Esophagus mucosa (tissue), 1 donor: Measurements from ENCODE around the gene PID1. TPM values are rescaled to one million over a fixed set of nuclear protein-coding genes. Genes with fewer than 3 reads are reported as not detected.

ENCODE experiments used
- ATAC-seq: fragments of 200-7000 bp; cut with Tn5 transposase; one replicate; pipeline ENCODE4 v1.9.1; 2020
- total RNA-seq: library from RNA; stranded (reverse); gene quantifications from one replicate; pipeline ENCODE4 v1.2.4, GENCODE V29; 2023
- donor health status: DM: yes; HTN: yes; CAD: no.

Gene PID1
- total RNA-seq, 1 donor from 2014 or later, result 1.2 TPM

DNA sequence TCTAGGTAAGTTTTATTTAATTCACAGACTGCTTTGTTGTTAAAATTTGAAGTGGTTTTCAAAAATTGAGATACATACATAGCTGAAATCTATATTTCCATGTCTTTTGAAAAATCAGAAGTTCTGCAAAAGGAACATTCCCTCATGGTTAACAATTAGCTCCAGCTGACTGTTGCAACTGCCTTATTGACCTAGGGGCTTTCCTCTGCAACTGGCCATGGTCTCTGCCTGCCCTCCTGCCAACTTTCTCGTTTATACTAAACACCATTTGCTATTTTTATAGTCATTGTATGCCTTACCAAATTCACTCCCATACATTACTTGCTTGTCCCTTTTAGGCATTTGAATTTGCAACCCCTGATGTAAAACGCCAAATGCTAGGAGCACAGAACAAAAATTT is 107.2 kb downstream of the PID1 start:
- no peak for ATAC-seq

DNA sequence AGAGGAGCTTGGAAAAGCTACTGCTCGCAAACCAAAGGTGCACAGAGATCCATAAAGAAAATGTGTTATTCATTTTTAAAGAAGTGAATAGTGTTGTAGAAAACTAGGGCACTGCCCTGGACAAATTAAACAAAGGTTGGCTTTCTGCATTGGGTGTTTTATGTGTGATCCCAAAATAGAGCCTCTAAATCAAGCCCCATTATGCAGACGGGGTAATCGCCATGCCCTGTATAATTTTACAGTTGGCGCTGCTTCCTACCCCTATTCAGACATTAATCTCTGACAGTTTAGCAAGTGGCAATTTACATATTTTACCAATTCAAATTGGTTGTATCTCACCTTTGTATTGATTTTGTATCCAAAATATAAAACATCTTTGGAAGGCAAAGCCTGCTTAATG is 109.1 kb downstream of the PID1 start:
- no peak for ATAC-seq

DNA sequence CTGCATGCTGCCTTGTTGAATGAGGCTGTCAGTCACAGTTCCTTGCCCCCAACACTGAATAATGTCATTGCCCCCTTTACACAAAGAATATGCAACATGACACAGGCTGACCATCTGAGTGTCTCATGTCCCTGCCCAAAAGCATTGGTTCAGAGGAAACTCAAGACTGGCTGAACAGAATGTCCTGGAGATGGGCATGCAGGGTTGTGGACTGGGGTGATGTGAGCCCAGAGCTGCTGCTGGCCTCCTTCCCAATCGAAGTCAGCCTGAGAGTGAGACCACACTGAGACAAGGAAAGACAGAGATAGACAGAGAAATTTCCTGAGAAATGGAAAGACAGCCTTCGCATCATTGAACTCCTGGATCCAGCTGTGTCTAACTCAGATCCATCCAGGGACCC is 110.1 kb downstream of the PID1 start:
- ATAC-seq, result no peak

GRCh38 chr2:229160180-229160579 is 110.9 kb downstream of the PID1 start:
- ATAC-seq, result no peak

- ATAC-seq, result no peak
Measured at GRCh38 chr2:229159405-229159804, 111.7 kb downstream of the PID1 start.

GRCh38 chr2:229154381-229154780 is 116.7 kb downstream of the PID1 start:
- ATAC-seq, result no peak

DNA sequence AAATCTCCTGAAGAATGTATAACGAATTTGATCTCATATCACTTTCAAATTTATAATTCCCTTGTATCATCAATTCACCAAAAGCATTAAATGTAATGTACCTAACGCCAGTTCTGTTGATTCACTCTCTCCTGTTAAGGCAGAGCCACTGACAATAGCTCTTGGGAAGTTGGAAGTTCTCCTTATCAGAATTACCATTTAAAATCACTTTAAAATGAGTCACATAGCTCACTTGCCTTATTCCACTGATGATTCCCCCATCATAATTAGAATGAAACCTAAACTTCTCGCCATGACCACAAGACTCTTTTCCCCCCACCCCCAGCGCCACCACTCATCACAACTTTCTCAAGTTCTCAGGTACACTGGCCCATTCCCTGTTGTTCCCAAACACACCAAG is 117.1 kb downstream of the PID1 start:
- no peak for ATAC-seq

- ATAC-seq, result no peak
Measured at GRCh38 chr2:229153267-229153666, 117.8 kb downstream of the PID1 start.

GRCh38 chr2:229152674-229153073 is 118.4 kb downstream of the PID1 start:
- ATAC-seq, result no peak

- ATAC-seq, result no peak
Measured at GRCh38 chr2:229150317-229150716, 120.8 kb downstream of the PID1 start.

- no peak for ATAC-seq
Measured at GRCh38 chr2:229141424-229142025, 129.6 kb downstream of the PID1 start.

DNA sequence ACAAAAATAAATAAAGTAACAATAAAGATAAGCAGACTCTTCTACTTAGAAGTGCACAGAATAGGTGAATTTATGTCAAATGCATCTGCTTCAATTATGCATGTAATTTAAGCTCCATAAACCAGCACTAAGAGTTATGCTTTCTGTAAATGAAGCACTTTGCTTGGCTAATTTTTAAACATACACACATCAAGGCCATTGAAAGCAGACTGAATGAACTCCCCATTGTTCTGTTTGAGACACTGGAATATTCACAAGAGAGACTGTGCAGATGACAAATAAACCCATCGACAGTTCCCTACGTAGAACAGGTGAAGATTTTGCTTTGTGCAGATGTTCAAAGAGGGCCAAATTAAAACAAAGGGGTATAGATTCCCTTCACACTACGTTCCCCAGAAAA is 133.4 kb downstream of the PID1 start:
- no peak for ATAC-seq

DNA sequence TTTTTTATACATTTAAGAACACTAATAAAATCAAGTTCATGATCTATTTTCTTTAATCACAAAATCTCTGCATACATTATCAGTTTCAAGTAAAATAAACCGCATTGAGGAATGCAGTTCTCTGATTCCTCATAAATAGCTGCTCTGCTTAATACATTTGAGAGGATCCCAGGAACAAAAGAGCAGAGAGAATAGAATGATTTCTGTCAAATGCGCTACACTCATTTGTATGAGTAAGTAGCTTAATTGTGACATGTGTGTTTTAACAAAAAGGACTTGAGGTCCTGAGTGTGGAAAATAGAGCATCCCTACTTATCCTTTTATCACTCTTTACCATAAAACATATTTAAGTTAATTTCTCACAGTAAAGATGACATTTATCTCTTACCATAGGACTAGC is 134.0 kb downstream of the PID1 start:
- no peak for ATAC-seq

DNA sequence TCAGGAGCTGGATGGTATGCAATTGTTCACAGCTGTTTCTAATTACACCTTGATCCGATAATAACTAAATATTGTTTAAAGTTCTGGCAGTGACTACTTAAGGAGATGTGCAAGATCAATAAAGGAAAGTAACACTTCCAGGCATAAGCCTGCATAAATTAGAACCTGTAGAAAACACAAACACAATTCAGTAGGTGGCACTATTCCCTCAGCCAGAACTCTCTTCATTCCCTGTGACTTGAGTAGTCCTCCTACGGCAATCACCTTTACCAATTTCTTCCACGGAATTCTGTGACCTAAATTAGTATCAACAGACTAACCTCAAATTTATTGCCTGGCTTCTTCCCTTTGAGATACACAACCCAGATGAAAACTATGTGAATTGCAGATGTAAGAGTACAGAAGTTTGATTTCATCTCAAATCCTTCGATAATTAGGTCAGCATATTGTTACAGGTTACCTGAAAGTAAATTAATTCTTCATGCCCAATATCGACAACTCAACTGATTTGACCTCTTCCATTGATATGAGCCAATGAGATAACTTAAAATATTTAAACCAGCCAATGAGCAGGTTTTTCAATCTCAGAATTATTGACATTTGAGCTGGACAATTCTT is 137.8 kb downstream of the PID1 start:
- peak; percentile 44 for ATAC-seq

DNA sequence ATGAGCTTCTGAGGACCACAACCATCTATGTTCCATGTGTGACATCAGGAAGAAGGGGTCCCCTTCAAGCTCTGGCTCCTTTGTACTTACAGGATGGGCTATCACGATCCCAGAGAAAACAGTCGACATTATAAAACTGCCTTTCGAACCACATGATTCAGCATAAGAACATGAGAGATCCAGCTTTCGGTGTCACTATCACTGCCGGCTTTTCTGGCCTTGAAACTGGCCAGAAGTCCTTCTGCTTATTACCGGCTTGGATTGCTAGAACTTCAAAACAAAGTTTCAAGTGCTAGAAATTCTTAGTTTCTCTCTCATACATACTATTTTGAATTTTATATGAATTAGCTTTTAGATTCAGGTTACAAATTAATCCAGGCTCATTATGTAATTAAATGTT is 138.9 kb downstream of the PID1 start:
- ATAC-seq, result no peak

- no peak for ATAC-seq
Measured at GRCh38 chr2:229130522-229130921, 140.6 kb downstream of the PID1 start.

- no peak for ATAC-seq
Measured at GRCh38 chr2:229129738-229130371, 141.2 kb downstream of the PID1 start.

GRCh38 chr2:229127471-229127870 is 143.6 kb downstream of the PID1 start:
- no peak for ATAC-seq

DNA sequence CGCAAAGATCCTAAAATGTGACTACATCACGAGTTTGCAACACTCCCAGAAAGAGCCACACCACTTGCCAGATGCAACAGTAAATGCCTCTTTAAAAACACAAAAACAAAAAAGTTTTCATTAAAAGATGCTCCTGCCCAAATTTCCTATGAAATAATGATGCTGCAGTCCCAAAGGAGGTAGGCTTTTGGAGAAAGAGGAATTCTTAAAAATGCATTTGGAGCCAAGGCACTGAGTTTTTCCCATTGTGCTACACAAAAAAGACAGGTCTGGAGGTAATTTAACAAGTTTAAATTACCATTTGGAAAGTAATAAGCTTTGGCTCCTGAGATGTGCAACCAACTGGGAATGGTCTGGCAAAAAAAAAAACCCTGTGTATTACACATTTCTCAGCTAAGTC is 145.0 kb downstream of the PID1 start:
- no peak for ATAC-seq

GRCh38 chr2:229124136-229124535 is 147.0 kb downstream of the PID1 start:
- ATAC-seq, result no peak

DNA sequence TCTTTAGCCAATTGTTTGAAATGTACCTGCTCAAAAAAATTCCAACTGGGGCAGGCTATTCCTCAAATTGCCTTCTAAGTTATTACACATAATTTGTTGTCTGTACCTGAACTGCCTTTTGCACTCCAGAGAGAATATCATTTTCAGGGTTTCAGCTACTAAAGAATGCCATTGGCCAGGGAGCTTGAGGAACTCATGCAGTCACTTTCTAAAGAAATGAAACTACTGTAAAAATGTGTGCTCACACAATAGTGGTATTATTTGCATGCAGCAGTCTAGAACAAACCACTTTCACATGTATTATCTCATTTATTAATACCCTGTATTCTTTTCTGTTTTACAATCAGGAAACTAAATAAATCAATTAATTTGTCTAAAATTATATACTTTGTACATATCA is 152.2 kb downstream of the PID1 start:
- no peak for ATAC-seq

DNA sequence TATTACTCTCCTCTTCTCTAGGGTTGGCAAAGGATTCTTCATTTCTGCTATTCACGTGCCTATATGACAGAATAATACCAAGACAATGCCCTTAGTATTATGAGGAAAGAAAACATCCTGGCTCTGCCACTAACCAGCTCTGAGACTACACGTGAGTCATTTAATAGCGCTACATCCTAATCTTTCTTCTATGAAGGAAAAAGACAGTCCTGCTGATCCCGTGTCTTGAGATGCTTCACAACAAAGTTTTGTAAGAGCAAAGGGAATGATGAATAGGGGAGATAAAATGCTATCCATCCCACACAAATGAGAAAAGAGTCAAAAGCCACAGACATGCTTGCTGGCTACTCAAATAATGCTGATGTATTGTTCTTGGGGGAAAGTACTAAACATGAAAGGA is 152.8 kb downstream of the PID1 start:
- ATAC-seq, result no peak

DNA sequence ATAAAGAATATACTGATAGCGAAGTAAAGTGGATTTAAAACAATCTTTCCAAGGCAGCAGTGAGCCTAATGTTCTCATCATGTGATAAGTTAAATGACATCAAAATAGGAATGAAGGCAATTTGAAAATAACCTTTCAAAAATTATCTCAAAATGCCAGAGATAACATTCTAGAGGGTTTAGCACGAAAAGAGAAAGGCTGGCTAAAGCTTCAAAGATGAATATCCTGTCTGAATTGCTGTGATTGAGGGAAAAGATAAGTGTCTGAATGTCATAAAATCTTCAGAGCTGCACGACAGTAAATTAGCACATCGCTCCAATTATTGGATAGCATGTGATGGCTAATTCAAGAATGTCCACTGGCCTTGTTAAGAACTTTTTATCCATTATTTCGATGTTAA is 159.3 kb downstream of the PID1 start:
- no peak for ATAC-seq

GRCh38 chr2:229109195-229109594 is 161.9 kb downstream of the PID1 start:
- no peak for ATAC-seq

DNA sequence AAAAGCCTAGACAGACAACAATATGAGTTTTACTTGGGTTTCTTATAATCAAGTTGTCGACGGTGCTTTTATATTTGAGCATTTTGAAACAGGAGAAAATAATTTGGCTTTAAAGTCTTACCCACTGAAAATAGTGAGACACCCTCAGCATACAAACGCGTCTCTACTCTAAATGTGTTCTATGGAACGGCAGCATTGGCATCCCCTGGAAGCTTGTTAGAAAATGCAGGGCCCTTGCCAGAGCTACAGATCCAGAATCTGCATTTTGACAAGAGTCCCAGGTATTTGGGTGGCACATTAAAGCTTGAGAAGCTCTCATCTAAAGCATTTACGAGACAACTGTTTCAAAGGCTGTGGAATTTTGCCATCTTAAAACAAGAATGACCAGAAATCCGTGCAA is 163.5 kb downstream of the PID1 start:
- ATAC-seq, result no peak
